Non-pigmented ciliary epithelial cell (primary cell): ENCODE results near the gene COBL.
"Not testable (repeated sequence)": the region's sequence is repeated elsewhere in the genome, so short reads cannot be mapped to it uniquely, and the experiment has no call there.

Experiments used
- DNase-seq: peaks from one replicate; pipeline ENCODE4 v3.0.0-alpha.2; 2010; ENCODE audit warnings: low read depth

Gene COBL

DNA sequence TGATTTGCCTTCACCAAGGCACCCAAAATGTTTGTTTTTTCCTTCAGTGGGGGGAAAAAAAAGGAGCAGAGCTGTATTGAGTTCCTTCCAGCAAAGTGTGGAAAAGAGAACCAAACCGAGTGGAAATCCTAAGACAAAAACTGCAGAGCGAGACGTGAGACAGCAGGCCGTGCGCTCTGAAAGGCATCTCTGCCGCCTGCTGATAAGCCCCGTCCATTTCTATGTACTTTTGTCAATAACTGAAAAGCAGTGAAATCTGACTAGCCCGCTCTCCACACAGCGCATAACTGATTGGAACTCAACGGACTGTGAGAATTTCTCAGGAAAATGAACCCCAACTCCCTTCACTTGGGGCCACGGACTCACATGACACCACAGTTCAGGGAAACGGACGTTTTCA is 83.2 kb downstream of the COBL start:
- DNase-seq: no peak

- DNase-seq: no peak
These were observed 85.9 kb downstream of the COBL start for GRCh38 chr7:51230723-51231122.

DNA sequence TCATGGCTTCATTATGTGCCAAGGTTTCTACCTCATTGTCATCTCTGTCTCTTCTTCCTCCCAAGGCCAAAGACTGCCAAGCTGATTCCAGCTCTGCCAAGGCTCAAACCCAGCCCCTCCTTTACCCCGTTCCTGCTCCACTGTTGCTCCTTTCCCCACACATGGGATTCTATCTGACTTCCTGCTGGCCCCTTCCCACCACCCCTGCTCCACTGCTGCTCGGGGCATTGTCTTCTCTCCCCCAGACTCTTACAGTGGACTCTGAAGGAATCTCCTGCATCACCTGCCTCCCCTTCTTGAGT is 86.3 kb downstream of the COBL start:
- DNase-seq: no peak

GRCh38 chr7:51229620-51230323 is 86.8 kb downstream of the COBL start:
- DNase-seq: no peak

DNA sequence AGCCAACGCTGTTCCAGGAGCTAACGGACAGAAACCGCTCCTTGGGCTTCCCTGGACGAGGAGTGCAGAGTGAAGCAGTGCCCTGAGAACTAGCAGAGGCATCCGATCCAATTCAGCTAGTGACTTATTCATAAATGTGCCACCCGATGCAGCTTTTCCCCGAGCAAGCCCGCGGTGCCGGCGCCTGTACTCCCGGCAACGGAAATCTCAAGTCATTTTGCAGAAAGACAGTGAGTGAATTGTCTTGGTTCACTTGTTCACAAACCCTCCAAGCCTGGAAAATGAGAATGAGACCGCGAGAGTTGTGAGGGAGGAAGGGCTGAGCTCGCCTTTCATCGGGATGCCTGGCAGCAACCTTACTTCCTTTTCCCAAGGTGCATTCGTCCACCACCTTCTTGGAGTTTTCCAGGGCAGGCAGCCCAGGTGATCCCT is 87.5 kb downstream of the COBL start:
- DNase-seq: no peak

- DNase-seq: no peak
These were observed 88.1 kb downstream of the COBL start for GRCh38 chr7:51228386-51228958.

DNA sequence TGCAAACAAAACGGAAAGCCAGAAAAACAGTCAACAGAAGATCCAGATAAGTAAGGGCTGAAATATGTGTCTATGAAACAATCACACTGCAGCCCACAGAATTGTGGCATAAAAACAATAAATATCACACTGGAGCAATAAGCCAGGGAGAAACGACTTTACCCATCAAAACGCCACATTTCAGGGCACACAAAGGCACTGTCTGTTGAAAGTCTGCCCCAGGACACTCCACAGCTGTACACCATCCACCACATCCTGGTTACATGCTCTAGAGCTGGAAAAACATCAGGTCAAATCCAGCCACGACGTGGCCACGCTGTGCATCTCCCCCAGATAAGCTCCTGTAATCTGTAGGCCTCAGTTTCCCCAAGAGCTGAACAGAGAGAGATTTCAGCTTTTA is 88.7 kb downstream of the COBL start:
- no peak for DNase-seq

- no peak for DNase-seq
These were observed 89.6 kb downstream of the COBL start for GRCh38 chr7:51226916-51227535.

DNA sequence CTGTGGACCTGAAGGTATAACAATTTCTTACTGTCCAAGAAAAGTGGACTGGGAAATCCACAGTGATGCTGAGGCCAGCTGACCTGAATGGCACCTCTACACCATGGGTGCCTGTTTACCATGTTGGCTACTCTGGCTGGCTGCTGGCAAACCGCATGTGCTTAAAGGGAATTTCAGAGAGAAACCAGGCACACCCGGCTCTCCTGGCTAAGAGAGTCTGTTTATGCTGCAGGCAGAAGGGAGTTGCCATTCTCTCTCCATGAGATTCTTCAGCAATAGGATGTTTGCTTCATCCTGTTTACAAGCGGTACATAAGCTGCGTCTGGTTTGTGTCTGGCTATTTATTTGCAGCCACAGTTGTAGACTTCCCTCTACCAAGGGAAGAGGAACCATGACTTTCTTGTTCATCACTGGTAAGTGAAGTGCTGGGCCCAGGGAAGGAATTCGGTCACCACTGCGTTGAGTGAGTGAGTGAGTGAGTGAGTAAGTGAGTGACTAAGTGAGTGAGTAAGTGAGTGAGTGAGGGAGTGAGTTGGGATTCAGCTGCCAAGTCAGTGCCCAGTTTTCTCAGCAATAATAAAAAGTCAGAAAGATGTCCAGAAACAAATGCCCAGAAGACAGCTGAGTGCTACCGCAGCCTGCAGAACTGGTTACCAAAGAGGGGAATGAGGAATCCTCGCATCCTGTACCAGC is 90.4 kb downstream of the COBL start:
- DNase-seq: no peak

- no peak for DNase-seq
These were observed 91.6 kb downstream of the COBL start for GRCh38 chr7:51224811-51225595.

GRCh38 chr7:51223505-51223904 is 93.1 kb downstream of the COBL start:
- no peak for DNase-seq

- DNase-seq: no peak
These were observed 93.7 kb downstream of the COBL start for GRCh38 chr7:51222916-51223315.

DNA sequence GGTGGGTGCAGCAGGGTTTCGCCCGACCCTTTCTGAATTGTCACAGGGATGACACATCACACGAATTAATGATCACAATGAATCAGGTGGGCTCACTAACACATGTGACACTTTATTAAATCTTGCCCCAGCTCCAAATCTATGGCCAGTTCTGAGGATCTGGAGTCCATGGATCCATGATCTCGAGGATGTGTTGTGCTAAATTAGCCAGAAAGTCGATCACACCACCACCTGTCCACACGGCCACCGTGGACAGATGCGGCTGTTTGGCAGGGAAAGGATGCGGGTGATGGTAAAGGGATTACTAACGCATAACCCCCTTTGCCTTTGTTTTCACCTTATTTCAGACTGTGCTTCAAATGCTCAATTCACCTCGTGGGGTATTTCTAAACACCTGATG is 96.4 kb downstream of the COBL start:
- no peak for DNase-seq

DNA sequence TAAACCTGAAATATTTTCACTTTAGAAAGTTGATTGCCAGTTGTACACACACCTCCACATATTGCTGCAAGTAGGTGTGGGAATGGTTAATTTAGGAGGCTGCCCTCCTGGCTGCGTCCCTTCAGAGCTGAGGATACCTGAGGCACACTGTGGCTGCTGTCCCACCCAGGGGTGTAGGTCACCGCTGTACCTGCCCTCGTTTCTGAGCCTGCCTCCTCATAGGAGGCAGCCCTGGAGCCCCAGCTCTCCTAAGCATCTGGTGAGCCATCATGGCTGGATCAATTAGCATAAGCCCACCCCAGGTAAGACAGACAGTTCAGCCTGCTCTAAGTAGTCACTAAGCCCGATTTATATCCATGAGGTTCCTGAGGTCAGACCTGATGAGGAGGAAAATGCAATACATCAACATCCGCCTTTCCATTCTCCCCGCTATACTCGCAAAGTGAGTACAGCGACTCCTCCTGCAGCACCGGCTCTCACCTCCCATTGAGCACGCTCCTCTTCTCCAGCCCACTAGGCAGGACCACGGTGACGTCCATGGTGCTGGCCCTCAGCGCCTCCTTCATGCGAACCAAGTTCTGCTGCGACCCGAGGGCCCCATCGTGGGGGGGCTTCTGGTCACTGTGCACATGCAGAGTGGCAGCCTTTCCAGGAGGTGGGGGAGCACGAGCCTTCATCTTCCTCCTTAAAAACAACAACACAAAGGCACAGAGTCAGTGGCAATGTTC is 97.2 kb downstream of the COBL start:
- no peak for DNase-seq

DNA sequence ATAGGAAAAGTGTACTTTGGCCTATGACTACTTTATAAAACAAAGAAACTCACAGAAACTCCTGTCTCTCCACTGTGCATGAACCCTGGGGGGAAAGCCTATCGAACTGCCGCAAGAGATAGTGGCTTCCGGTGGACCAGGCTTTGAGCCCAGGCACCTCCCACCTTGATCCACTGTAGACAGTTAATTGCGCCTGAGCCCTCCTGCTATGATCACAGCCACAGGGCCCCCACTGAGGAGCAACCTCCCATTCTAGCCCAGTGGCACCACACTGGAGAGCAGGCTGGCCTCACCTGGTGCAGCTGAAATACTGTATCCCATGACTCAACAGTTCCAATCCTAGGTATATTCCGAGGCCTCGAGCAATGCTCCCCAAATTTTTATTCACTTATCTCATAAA is 98.8 kb downstream of the COBL start:
- no peak for DNase-seq

DNA sequence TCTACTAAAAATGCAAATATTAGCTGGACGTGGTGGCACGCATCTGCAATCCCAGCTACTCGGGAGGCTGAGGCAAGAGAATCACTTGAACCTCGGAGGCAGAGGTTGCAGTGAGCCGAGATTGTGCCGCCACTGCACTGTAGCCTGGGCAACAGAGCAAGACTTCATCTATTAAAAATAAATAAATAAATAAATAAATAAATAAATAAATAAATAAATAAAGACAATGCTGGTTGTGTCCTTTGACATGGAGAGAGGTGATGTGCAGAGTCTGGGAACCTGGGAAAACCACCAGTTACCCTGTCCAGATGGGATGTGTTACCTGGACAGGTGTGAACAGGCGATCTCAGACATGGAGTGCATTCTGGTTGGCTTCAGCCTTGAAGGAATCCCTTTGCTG is 102.5 kb downstream of the COBL start:
- DNase-seq: no peak

- DNase-seq: no peak
These were observed 103.0 kb downstream of the COBL start for GRCh38 chr7:51213618-51214017.

DNA sequence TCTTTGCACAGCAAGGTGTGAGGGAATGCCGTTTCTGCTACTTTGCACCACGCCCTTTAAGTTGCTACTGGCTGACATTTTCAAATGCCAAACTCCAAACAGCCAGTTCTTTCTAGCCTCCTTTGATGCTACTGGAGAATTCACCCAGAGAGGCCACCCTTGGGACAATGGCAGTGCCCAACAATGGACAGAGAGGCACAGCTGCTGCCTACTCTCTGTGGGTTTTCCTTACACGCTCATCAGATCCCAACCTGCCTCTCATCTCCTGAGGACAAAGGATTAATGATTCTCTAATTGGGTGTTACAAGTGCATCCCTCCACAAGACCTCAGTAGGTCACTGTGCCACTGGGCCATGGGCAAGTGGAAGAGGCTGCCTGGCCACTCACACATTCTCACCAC is 105.8 kb downstream of the COBL start:
- DNase-seq: no peak

GRCh38 chr7:51209426-51209825 is 107.2 kb downstream of the COBL start:
- no peak for DNase-seq

- DNase-seq: not testable (repeated sequence)
These were observed 108.5 kb downstream of the COBL start for GRCh38 chr7:51208125-51208524.

GRCh38 chr7:51198654-51199053 is 118.0 kb downstream of the COBL start:
- DNase-seq: no peak

DNA sequence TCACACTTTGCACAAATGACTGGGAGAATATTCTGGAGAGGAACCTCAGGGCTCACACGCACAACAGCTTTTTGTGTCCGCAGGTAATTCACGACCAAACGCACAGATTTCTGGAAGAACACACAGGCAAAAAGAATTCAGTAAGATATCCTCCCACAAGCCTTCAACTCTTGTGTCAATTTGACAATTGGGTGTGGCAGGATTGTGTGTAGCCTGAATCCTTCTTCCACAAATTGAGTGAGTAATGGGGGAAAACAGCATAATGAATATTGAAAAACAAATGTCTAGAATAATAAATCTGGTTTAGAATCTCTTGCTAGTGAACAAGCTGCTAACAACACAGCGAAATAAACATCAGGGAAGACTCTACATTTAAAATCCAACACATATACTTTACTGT is 125.6 kb downstream of the COBL start:
- no peak for DNase-seq
